ENCODE results near the gene SNTN.
"Not testable (repeated sequence)": the region's sequence is repeated elsewhere in the genome, so short reads cannot be mapped to it uniquely, and the experiment has no call there.

Gene SNTN

GRCh38 chr3:63644212-63644797 is 8.2 kb upstream of the SNTN start:
- in situ Hi-C loops (cut with HindIII; ENCODE audit: low sequenced_read_pairs), result no loop called here
- H3K4me3 ChIP-seq (ENCODE audit: low read depth, low read length), result no peak overlapping the region

GRCh38 chr3:63644928-63645781 is 7.3 kb upstream of the SNTN start:
- H3K4me3 ChIP-seq (ENCODE audit: low read depth, low read length); in situ Hi-C loops (cut with HindIII; ENCODE audit: low sequenced_read_pairs); DNase-seq (ENCODE audit: low read depth): not testable (repeated sequence)

More at GRCh38 chr3:63644212-63644797, 8.2 kb upstream of the SNTN start:
- no peak for TF ChIP-seq CTCF (IDR thresholded peaks at IDR 0.05; ENCODE audit: low read depth, low read length, missing control alignments)
- DNase-seq (ENCODE audit: low read depth), result no peak

GRCh38 chr3:63654211-63654610 is 1.7 kb downstream of the SNTN start:
- in situ Hi-C loops (cut with HindIII; ENCODE audit: low sequenced_read_pairs), result no loop called here
- H3K4me3 ChIP-seq (ENCODE audit: low read depth, low read length), result no peak overlapping the region
- no peak for DNase-seq (ENCODE audit: low read depth)
- TF ChIP-seq CTCF (IDR thresholded peaks at IDR 0.05; ENCODE audit: low read depth, low read length, missing control alignments), result no peak

GRCh38 chr3:63654931-63655330 is 2.5 kb downstream of the SNTN start:
- H3K4me3 ChIP-seq (ENCODE audit: low read depth, low read length), result no peak overlapping the region
- DNase-seq (ENCODE audit: low read depth), result no peak
- TF ChIP-seq CTCF (IDR thresholded peaks at IDR 0.05; ENCODE audit: low read depth, low read length, missing control alignments), result no peak
- in situ Hi-C loops (cut with HindIII; ENCODE audit: low sequenced_read_pairs), result no loop called here

- in situ Hi-C loops (cut with HindIII; ENCODE audit: low sequenced_read_pairs), result no loop called here
- peak; percentile 72 for DNase-seq (ENCODE audit: low read depth)
- no peak for TF ChIP-seq CTCF (IDR thresholded peaks at IDR 0.05; ENCODE audit: low read depth, low read length, missing control alignments)
Observed at GRCh38 chr3:63655519-63655918, 3.0 kb downstream of the SNTN start.

GRCh38 chr3:63656786-63657185 is 4.3 kb downstream of the SNTN start:
- in situ Hi-C loops (cut with HindIII; ENCODE audit: low sequenced_read_pairs), result no loop called here
- DNase-seq (ENCODE audit: low read depth), result peak; percentile 16
- no peak overlapping the region for H3K4me3 ChIP-seq (ENCODE audit: low read depth, low read length)
- TF ChIP-seq CTCF (IDR thresholded peaks at IDR 0.05; ENCODE audit: low read depth, low read length, missing control alignments), result no peak

More at GRCh38 chr3:63655519-63655918, 3.0 kb downstream of the SNTN start:
- no peak overlapping the region for H3K4me3 ChIP-seq (ENCODE audit: low read depth, low read length)

GRCh38 chr3:63661242-63661641 is 8.8 kb downstream of the SNTN start:
- H3K4me3 ChIP-seq (ENCODE audit: low read depth, low read length), result no peak overlapping the region
- in situ Hi-C loops (cut with HindIII; ENCODE audit: low sequenced_read_pairs), result no loop called here
- DNase-seq (ENCODE audit: low read depth), result no peak
- no peak for TF ChIP-seq CTCF (IDR thresholded peaks at IDR 0.05; ENCODE audit: low read depth, low read length, missing control alignments)

Measured in astrocyte of the cerebellum (primary cell).